Mammary epithelial cell (primary cell): ENCODE results near the gene NEIL1.

Experiments
- CTCF ChIP-seq, 2 donors: IDR thresholded peaks in 1 of 2; conservative IDR thresholded peaks in 1 of 2; 2 replicates each; pipeline ENCODE4 v1.5.1; 2011 to 2012; ENCODE audit warnings: inconsistent platforms in 2 of 2, low read length in 2 of 2, mild to moderate bottlenecking in 2 of 2, control low read depth in 1 of 2, low read depth in 1 of 2; ENCODE audit not compliant: insufficient read depth in 1 of 2; ENCODE audit errors: extremely low read depth in 1 of 2
- EZH2 ChIP-seq: IDR thresholded peaks from 2 replicates; pipeline ENCODE4 v1.6.1; 2012; ENCODE audit warnings: low read length, inconsistent platforms, borderline replicate concordance

GRCh38 chr15:75371901-75372688 is 25.3 kb downstream of the NEIL1 start:
- no peak for TF ChIP-seq CTCF (conservative IDR thresholded peaks at IDR 0.05 in 1 of 2, IDR thresholded peaks at IDR 0.05 in 1 of 2; ENCODE audit: extremely low read depth in 1 of 2, insufficient read depth in 1 of 2, low read depth in 1 of 2, low read length in 2 of 2)
- no peak for TF ChIP-seq EZH2
